ENCODE data around the gene UTS2R. TPM values are rescaled to one million over a fixed set of nuclear protein-coding genes. Genes with fewer than 3 reads are reported as not detected.

The UTS2R gene
- total RNA-seq, 1 donor from 2014 or later: not detected

DNA sequence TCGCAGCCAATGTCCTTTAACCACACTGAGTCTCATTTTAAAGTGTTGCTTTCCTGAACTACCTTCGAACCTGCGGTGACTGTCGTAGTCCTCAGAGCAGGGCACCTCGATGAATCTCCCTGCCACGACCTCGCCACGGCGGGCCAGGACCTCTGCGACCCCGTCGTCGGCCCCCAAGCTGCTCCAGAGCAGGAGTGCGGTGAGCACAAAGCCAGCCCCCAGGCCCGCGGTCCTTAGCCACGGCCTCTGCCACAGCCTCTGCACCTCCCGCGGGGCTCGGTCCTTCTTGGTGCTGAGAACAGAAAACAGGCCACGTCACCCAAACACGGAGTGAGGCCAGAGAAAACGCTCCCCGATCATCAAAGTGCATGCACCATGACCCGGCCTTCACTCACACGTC is 43.8 kb downstream of the UTS2R start:
- TF ChIP-seq, protein P1, sequence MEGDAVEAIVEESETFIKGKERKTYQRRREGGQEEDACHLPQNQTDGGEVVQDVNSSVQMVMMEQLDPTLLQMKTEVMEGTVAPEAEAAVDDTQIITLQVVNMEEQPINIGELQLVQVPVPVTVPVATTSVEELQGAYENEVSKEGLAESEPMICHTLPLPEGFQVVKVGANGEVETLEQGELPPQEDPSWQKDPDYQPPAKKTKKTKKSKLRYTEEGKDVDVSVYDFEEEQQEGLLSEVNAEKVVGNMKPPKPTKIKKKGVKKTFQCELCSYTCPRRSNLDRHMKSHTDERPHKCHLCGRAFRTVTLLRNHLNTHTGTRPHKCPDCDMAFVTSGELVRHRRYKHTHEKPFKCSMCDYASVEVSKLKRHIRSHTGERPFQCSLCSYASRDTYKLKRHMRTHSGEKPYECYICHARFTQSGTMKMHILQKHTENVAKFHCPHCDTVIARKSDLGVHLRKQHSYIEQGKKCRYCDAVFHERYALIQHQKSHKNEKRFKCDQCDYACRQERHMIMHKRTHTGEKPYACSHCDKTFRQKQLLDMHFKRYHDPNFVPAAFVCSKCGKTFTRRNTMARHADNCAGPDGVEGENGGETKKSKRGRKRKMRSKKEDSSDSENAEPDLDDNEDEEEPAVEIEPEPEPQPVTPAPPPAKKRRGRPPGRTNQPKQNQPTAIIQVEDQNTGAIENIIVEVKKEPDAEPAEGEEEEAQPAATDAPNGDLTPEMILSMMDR (IDR thresholded peaks at IDR 0.05): no peak
- no peaks in the 10 kb centered on the region for H3K9me3 Mint-ChIP-seq (ENCODE audit: unreplicated experiment)
- H3K27ac Mint-ChIP-seq (ENCODE audit: unreplicated experiment): no peak overlapping the region
- peaks cover 21% of the 10 kb centered on the region for H3K4me1 Mint-ChIP-seq (ENCODE audit: unreplicated experiment)
- no peaks in the 10 kb centered on the region for H3K27me3 Mint-ChIP-seq (ENCODE audit: unreplicated experiment)
- no peak for DNase-seq (ENCODE audit: extremely low spot score, unreplicated experiment)
- no peak overlapping the region for H3K4me3 Mint-ChIP-seq (ENCODE audit: unreplicated experiment)
- H3K36me3 Mint-ChIP-seq (ENCODE audit: unreplicated experiment): peaks cover 2% of the 10 kb centered on the region

DNA sequence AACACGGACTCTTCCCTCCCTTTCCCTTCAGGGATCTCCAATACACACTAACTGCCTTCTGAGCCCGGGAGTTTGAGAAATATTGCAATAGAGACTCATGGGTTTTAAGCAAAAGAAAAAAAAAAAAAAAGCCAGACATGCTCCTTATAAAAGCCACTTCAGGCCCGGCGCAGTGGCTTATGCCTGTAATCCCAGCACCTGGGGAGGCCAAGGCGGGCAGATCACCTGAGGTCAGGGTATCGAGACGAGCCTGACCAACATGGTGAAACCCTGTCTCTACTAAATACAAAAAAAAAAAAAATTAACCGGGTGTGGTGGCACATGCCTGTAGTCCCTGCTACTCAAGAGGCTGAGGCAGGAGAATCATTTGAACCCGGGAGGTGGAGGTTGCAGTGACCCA is 44.2 kb downstream of the UTS2R start:
- Mint-ChIP-seq H3K36me3 (ENCODE audit: unreplicated experiment) (peaks cover 2% of the 10 kb centered on the region), H3K4me3 (ENCODE audit: unreplicated experiment) (no peak overlapping the region), H3K27me3 (ENCODE audit: unreplicated experiment) (no peaks in the 10 kb centered on the region), H3K4me1 (ENCODE audit: unreplicated experiment) (peaks cover 21% of the 10 kb centered on the region), H3K27ac (ENCODE audit: unreplicated experiment) (no peak overlapping the region), H3K9me3 (ENCODE audit: unreplicated experiment) (no peaks in the 10 kb centered on the region)
- no peak for DNase-seq (ENCODE audit: extremely low spot score, unreplicated experiment)
- TF ChIP-seq, protein P1 (IDR thresholded peaks at IDR 0.05): no peak

DNA sequence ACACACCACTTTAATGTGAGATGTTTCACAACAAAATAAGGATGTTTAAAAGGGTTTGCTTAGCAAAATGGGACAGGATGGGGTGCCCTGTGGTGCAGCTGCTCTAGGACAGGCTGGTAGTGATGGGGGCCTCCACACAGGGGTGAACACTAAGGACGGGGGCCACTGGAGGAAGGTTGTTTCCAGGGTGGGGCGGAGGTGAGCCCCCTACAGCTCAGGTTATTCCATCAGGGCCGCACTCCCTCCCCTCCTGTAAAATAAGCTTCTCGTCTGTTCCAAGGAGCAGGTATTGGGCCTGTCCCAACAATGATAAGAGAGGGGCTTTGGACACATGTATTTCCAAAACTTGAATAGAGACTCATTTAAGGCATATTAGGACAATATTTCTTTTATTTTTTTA is 44.7 kb downstream of the UTS2R start:
- TF ChIP-seq, protein P1 (IDR thresholded peaks at IDR 0.05): no peak

DNA sequence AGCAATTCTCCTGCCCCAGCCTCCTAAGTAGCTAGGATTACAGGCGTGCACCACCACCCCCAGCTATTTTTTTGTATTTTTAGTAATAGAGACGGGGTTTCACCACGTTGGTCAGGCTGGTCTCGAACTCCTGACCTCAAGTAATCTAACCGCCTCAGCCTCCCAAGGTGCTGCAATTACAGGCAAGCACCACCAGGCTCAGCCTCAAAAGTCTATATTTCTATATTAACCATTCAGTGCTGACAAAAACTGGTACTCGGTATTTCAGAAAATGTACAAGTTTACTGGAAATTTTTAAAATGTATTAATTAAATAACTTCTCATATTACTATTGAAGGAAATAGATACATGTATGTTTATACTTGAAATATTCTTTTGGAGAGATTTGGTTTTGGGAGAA is 45.2 kb downstream of the UTS2R start:
- DNase-seq (ENCODE audit: extremely low spot score, unreplicated experiment): no peak
- Mint-ChIP-seq H3K4me1 (ENCODE audit: unreplicated experiment) (peaks cover 21% of the 10 kb centered on the region), H3K36me3 (ENCODE audit: unreplicated experiment) (peaks cover 7% of the 10 kb centered on the region), H3K27ac (ENCODE audit: unreplicated experiment) (no peak overlapping the region), H3K4me3 (ENCODE audit: unreplicated experiment) (no peak overlapping the region), H3K27me3 (ENCODE audit: unreplicated experiment) (no peaks in the 10 kb centered on the region), H3K9me3 (ENCODE audit: unreplicated experiment) (no peaks in the 10 kb centered on the region)
- TF ChIP-seq, protein P1 (IDR thresholded peaks at IDR 0.05): no peak

More for the DNA sequence above, 44.7 kb downstream of the UTS2R start:
- H3K4me3 Mint-ChIP-seq (ENCODE audit: unreplicated experiment): no peak overlapping the region
- no peak overlapping the region for H3K27ac Mint-ChIP-seq (ENCODE audit: unreplicated experiment)
- peaks cover 7% of the 10 kb centered on the region for H3K36me3 Mint-ChIP-seq (ENCODE audit: unreplicated experiment)
- no peaks in the 10 kb centered on the region for H3K9me3 Mint-ChIP-seq (ENCODE audit: unreplicated experiment)
- DNase-seq (ENCODE audit: extremely low spot score, unreplicated experiment): no peak
- no peaks in the 10 kb centered on the region for H3K27me3 Mint-ChIP-seq (ENCODE audit: unreplicated experiment)
- peaks cover 21% of the 10 kb centered on the region for H3K4me1 Mint-ChIP-seq (ENCODE audit: unreplicated experiment)

DNA sequence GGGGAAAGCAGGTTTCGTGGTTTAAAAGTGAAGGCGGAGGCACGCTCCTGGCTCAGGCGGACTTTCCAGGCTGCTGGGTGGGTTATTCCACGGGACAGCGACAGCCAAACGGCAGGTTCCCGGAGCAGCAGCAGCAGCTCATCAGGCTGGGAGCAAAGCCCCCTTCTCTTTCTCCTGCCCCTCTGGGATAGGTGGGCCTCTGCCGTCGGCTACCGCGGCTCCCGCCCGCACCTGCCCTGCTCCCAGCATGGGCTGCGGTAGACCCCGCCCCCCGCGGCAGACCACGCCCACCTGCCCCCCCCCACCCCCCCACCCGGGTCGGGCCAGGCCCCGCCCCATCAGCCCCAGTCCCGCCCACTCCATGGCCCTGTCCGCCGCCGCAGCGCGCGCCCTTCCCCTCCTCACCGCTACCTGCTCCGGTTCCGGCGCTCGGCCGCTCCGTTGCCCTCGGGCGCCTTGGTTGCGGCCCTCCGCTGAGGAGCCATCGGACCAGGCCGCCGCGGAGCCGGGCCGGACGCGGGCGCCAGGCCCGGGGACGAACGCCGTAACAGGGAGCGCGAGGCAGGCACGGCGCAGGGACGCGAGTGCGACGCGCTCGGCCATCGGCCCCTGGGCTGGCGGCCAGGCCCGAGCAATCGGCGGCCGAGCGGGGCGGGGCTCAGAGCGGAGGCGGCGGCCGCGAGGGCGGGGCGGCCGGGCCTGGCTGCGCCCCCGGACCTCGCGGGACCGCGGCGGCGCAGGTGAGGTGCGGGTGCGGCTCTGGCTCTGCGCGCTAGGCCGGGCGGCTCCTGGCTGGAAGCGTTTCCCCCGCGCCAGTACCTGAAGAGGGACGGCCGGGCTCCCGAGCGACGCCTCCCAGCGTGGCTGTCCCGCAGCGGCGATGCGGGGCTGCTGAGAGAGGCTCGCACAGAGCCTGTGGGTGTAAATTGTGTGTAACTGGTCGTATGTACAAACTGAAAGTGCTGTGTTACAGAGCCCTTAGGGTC is 46.7 kb downstream of the UTS2R start, which contains the start of the genes HEXD and OGFOD3:
Gene HEXD (plus strand): TSS at position 347 of the 986 bp plus-strand sequence. CDS start 1,453 bp downstream, outside the sequence.
Gene OGFOD3 (minus strand): TSS at position 586 of the 986 bp plus-strand sequence. CDS start 101 bp downstream, at position 485.
- Mint-ChIP-seq H3K9me3 (ENCODE audit: unreplicated experiment) (no peaks in the 10 kb centered on the region), H3K27me3 (ENCODE audit: unreplicated experiment) (no peaks in the 10 kb centered on the region), H3K4me1 (ENCODE audit: unreplicated experiment) (peaks cover 21% of the 10 kb centered on the region), H3K36me3 (ENCODE audit: unreplicated experiment) (peaks cover 13% of the 10 kb centered on the region), H3K4me3 (ENCODE audit: unreplicated experiment) (peak within 1 kb of the TSS; percentile 80), H3K27ac (ENCODE audit: unreplicated experiment) (peak within 1 kb of the TSS; percentile 41)
- TF ChIP-seq, protein P1 (IDR thresholded peaks at IDR 0.05): no peak
- peak; percentile 94 for DNase-seq (ENCODE audit: extremely low spot score, unreplicated experiment)

Measured in osteocyte (in vitro differentiated cells).